HG02870 (cell line): ENCODE results near the gene MUC13.

ENCODE experiments used
- ATAC-seq: cut with Tn5 transposase; IDR thresholded peaks from one replicate; pipeline ENCODE4 v1.9.1; 2021; ENCODE audit warnings: mild to moderate bottlenecking, moderate library complexity; ENCODE audit not compliant: unreplicated experiment

Gene MUC13

GRCh38 chr3:124951511-124952281 is 17.1 kb upstream of the MUC13 start:
- no peak for ATAC-seq

- no peak for ATAC-seq
These were observed 15.5 kb upstream of the MUC13 start for GRCh38 chr3:124950026-124950425.

- no peak for ATAC-seq
These were observed 8.1 kb upstream of the MUC13 start for GRCh38 chr3:124942613-124943012.

- no peak for ATAC-seq
These were observed 7.2 kb upstream of the MUC13 start for GRCh38 chr3:124941771-124942170.

- no peak for ATAC-seq
These were observed 5.1 kb upstream of the MUC13 start for GRCh38 chr3:124939661-124940060.

- no peak for ATAC-seq
These were observed 4.3 kb upstream of the MUC13 start for GRCh38 chr3:124938896-124939295.

GRCh38 chr3:124937049-124937448 is 2.5 kb upstream of the MUC13 start:
- ATAC-seq: no peak

GRCh38 chr3:124935794-124936542 is 1.4 kb upstream of the MUC13 start:
- ATAC-seq: no peak

- peak; percentile 80 for ATAC-seq
These were observed 713 bp upstream of the MUC13 start for GRCh38 chr3:124935264-124935663.

GRCh38 chr3:124928333-124929202 is 6.0 kb downstream of the MUC13 start:
- no peak for ATAC-seq

- peak; percentile 70 for ATAC-seq
These were observed 6.9 kb downstream of the MUC13 start for GRCh38 chr3:124927574-124928045.

- ATAC-seq: no peak
These were observed 8.0 kb downstream of the MUC13 start for GRCh38 chr3:124926426-124927101.

- no peak for ATAC-seq
These were observed 9.8 kb downstream of the MUC13 start for GRCh38 chr3:124924741-124925140.

GRCh38 chr3:124923833-124924232 is 10.7 kb downstream of the MUC13 start:
- ATAC-seq: no peak

GRCh38 chr3:124920718-124921117 is 13.8 kb downstream of the MUC13 start:
- no peak for ATAC-seq

GRCh38 chr3:124919756-124920155 is 14.8 kb downstream of the MUC13 start:
- ATAC-seq: no peak

- no peak for ATAC-seq
These were observed 16.0 kb downstream of the MUC13 start for GRCh38 chr3:124918524-124918923.

GRCh38 chr3:124916837-124917409 is 17.6 kb downstream of the MUC13 start:
- no peak for ATAC-seq

- ATAC-seq: no peak
These were observed 19.3 kb downstream of the MUC13 start for GRCh38 chr3:124915254-124915653.

GRCh38 chr3:124907957-124908356 is 26.6 kb downstream of the MUC13 start:
- ATAC-seq: no peak
